ENCODE results near the gene BTBD16.

GRCh38 chr10:122352817-122353525 is 81.9 kb downstream of the BTBD16 start:
- TF ChIP-seq CTCF (IDR thresholded peaks at IDR 0.05) (no peak), ZFX (IDR thresholded peaks at IDR 0.05; ENCODE audit: borderline replicate concordance) (no peak)
